ENCODE measurements around the gene ACTG1. TPM values are rescaled to one million over a fixed set of nuclear protein-coding genes. Genes with fewer than 3 reads are reported as not detected.

ACTG1 gene
- total and polyA plus RNA-seq, 9 of the 15 experiments (the other 6 are each of a cell fraction or from before 2014, with no cell fraction given) = 224 to 1,775 (median 568) TPM

DNA sequence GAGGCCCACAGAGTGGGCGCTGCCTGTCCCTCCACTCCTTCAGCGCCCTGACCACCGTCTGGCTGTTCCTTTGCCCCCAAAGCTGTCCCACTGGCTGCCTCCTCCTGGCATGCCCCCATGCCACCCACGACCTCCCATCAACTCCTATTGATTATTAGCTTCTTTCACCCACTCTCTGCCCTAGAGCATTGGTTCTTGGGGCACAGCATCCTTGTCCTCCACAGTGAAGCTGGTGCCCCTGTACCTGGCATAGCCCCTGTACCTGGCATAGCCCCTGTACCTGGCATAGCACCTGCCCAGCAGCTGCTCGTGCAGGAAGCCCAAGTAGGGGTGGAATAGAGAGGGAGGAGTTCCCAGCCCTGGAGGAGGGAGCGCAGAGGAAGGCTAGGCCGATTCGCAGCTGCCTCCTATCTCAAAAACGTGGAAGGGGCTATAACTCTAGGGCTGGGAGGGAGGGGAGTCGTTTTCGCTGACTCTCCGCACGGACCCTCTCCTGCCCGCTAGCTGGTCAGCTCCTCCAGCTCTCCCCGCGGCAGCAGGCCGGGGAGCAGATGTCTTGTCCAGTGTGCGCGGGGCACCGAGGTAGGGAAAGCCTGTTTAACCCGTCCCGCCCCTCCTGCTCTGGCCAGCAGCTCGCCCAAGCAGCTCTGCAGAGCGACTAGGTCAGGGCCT, 5.7 kb upstream of the ACTG1 start (continued):
- TF ChIP-seq ZEB2 (IDR thresholded peaks at IDR 0.05) (no peak), ZNF282 (CRISPR knock-in tag; IDR thresholded peaks at IDR 0.05) (0 out of 2 replicates have a peak, but pooled peaks have one; percentile 14)

GRCh38 chr17:81517339-81518112, 4.9 kb upstream of the ACTG1 start:
- Histone ChIP-seq H3K9me3 (replicated peaks; ENCODE audit: control insufficient read depth, insufficient read depth, low read depth, low read length) (no peaks in the 10 kb centered on the region), H3K9ac (ENCODE audit: insufficient read depth in 1 of 2, low read depth in 2 of 2, low read length in 2 of 2) (peak overlapping the region in 1 of 2 experiments; percentile 74; a peak in 2 of 4 replicates), H2AFZ (ENCODE audit: low read depth, low read length) (no peak overlapping the region), H3K27me3 (ENCODE audit: control insufficient read depth in 2 of 2, insufficient read depth in 2 of 2, low read length in 2 of 2) (no peaks in the 10 kb centered on the region), H4K20me1 (replicated peaks; ENCODE audit: control insufficient read depth, insufficient read depth, low read length) (no peaks in the 10 kb centered on the region), H3K9me1 (ENCODE audit: control insufficient read depth, insufficient read depth, low read length) (no peaks in the 10 kb centered on the region), H3K4me3 (no peak overlapping the region), H3K79me2 (ENCODE audit: control insufficient read depth, insufficient read depth, low read length) (peaks cover 1% of the 10 kb centered on the region), H3K27ac (ENCODE audit: extremely low read depth, low read depth, low read length) (no peak overlapping the region), H3K4me1 (replicated peaks in 1 of 2; ENCODE audit: control insufficient read depth in 2 of 2, insufficient read depth in 2 of 2, low read length in 2 of 2) (peaks cover 12 to 68% of the 10 kb centered on the region in 2 experiments; a peak in 4 of 5 replicates), H3K4me2 (ENCODE audit: insufficient read depth, low read length) (no peak overlapping the region), H3K36me3 (ENCODE audit: control insufficient read depth, insufficient read depth, low read length) (no peaks in the 10 kb centered on the region)
- POLR2A ChIA-PET = interaction anchor here (0.8 to 1.3 kb wide), 2 partner anchors 28 to 35 kb away, joined by 3 to 4 read pairs; partner anchors contain the start of gene FAAP100
- no TSS peak for BruUV-seq (replicated peaks)
- ATAC-seq (no peak), DNase-seq (ENCODE audit: extremely low read depth in 1 of 4, low spot score in 3 of 4) (no peak), FAIRE-seq (no peak)
- in situ Hi-C loops (cut with MboI) = no loop called here
- 60% methylated on average over 16 of the region's 24 CpGs for WGBS (ENCODE audit: insufficient coverage, low coverage, missing lambda C conversion rate)
- intact Hi-C loops (cut with micrococcal nuclease) = no loop called here
- CTCF ChIA-PET (ENCODE audit: low intra/inter-chr PET ratio) = no interaction called here
- no peak for TF ChIP-seq ZNF507 (tag; conservative IDR thresholded peaks at IDR 0.05)
- no peak for TF ChIP-seq GTF2B (IDR thresholded peaks at IDR 0.05; ENCODE audit: extremely low read depth, insufficient read length)
- no peak for TF ChIP-seq SIX5 (IDR thresholded peaks at IDR 0.05; ENCODE audit: borderline replicate concordance in 1 of 2, insufficient read depth in 1 of 2, low read depth in 1 of 2, low read length in 2 of 2)
- no peak for TF ChIP-seq HMGXB4 (CRISPR knock-in tag; IDR thresholded peaks at IDR 0.05)
- no peak for TF ChIP-seq ILK (tag; IDR thresholded peaks at IDR 0.05; ENCODE audit: borderline replicate concordance, low read depth)
- no peak for TF ChIP-seq RBM39 (optimal IDR thresholded peaks at IDR 0.05; ENCODE audit: low read depth, low read length)
- TF ChIP-seq ADNP (tag; IDR thresholded peaks at IDR 0.05) = no peak
- no peak for TF ChIP-seq BCOR (IDR thresholded peaks at IDR 0.05)
- no peak for TF ChIP-seq ZFPM2 (CRISPR knock-in tag; IDR thresholded peaks at IDR 0.05)
- TF ChIP-seq ZNF140 (CRISPR knock-in tag; IDR thresholded peaks at IDR 0.05) = no peak
- TF ChIP-seq, protein P1, sequence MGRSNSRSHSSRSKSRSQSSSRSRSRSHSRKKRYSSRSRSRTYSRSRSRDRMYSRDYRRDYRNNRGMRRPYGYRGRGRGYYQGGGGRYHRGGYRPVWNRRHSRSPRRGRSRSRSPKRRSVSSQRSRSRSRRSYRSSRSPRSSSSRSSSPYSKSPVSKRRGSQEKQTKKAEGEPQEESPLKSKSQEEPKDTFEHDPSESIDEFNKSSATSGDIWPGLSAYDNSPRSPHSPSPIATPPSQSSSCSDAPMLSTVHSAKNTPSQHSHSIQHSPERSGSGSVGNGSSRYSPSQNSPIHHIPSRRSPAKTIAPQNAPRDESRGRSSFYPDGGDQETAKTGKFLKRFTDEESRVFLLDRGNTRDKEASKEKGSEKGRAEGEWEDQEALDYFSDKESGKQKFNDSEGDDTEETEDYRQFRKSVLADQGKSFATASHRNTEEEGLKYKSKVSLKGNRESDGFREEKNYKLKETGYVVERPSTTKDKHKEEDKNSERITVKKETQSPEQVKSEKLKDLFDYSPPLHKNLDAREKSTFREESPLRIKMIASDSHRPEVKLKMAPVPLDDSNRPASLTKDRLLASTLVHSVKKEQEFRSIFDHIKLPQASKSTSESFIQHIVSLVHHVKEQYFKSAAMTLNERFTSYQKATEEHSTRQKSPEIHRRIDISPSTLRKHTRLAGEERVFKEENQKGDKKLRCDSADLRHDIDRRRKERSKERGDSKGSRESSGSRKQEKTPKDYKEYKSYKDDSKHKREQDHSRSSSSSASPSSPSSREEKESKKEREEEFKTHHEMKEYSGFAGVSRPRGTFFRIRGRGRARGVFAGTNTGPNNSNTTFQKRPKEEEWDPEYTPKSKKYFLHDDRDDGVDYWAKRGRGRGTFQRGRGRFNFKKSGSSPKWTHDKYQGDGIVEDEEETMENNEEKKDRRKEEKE (IDR thresholded peaks at IDR 0.05; ENCODE audit: borderline replicate concordance in 1 of 2, control insufficient read depth in 1 of 2, low read depth in 2 of 2, low read length in 1 of 2) = no peak
- no peak for TF ChIP-seq ATF7 (IDR thresholded peaks at IDR 0.05)

Measured in K562 (cell line).